Activated CD4-positive, alpha-beta T cell treated with anti-CD3 and anti-CD28 coated beads for 36 hours (primary cell): ENCODE measurements around the gene GPR65. TPM values are rescaled to one million over a fixed set of nuclear protein-coding genes. Genes with fewer than 3 reads are reported as not detected.
A peak's percentile ranks its signal among the peaks of the same experiment; 100 is the strongest.

ENCODE experiments used
- ATAC-seq: fragments of 200-7000 bp; cut with Tn5 transposase; one replicate; pipeline ENCODE4 v1.10.0; 2021; ENCODE audit warnings: mild to moderate bottlenecking, moderate library complexity
- CTCF ChIA-PET: fragments of 350-600 bp; sonication (Branson Sonifier 250); formaldehyde crosslinking; loops from one replicate; lab custom pipeline; 2021; ENCODE audit warnings: antibody characterized with exemption; lab: Charles Lee
- POLR2A ChIA-PET: fragments of 350-600 bp; sonication (Branson Sonifier 250); formaldehyde crosslinking; loops from one replicate; lab custom pipeline; 2021; ENCODE audit warnings: antibody characterized with exemption, inconsistent platforms; lab: Charles Lee
- DNase-seq: peaks from one replicate; pipeline ENCODE4 v3.0.0-alpha.2; 2020
- H3K27ac Mint-ChIP-seq: one replicate; pipeline ENCODE4 v1.8.0; 2021; ENCODE audit warnings: mixed read lengths
- H3K27me3 Mint-ChIP-seq: one replicate; pipeline ENCODE4 v1.8.0; 2021; ENCODE audit warnings: mixed read lengths
- H3K36me3 Mint-ChIP-seq: one replicate; pipeline ENCODE4 v1.8.0; 2021; ENCODE audit warnings: low read depth, mixed read lengths
- H3K4me1 Mint-ChIP-seq: one replicate; pipeline ENCODE4 v1.8.0; 2021; ENCODE audit warnings: mixed read lengths
- H3K4me3 Mint-ChIP-seq: one replicate; pipeline ENCODE4 v1.8.0; 2021; ENCODE audit warnings: mild to moderate bottlenecking, moderate library complexity, mixed read lengths
- H3K9me3 Mint-ChIP-seq: one replicate; pipeline ENCODE4 v1.8.0; 2021; ENCODE audit warnings: low read depth, mixed read lengths
- intact Hi-C, 2 experiments: fragments of 100-400 bp; cut with DNase I in 1 of 2; cut with micrococcal nuclease in 1 of 2; formaldehyde crosslinking; loops; one replicate each; pipeline versions ENCODE4 v1.14.2 to v1.15.1; 2022 to 2024; cut with DNase I, micrococcal nuclease
- total RNA-seq, 2 experiments: library from RNA; stranded (reverse); gene quantifications; one replicate each; pipeline ENCODE4 v1.2.3, GENCODE V29; 2021

The GPR65 gene
- total RNA-seq, 2 experiments from 2014 or later = 13.7 to 14.0 TPM

DNA sequence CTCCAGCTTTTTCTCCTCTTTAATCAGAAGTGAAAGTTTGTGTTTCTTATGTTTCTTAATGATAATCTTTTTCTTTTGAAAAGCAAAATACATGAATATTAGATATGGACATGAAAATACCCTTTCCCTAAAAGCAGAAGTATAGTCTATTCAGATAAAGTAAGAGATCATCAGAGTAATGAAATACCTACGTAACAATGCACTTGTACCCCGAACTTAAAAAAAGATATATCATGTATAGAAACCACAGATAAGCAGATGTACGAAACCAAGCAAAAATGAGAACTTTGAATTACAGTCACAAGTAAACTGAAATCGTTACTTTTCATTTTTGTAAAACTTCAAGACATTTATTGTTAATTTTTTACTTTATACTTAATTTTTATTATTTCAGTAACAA lies 1.5 kb upstream of the GPR65 start:
- peaks cover 3% of the 10 kb centered on the region for H3K9me3 Mint-ChIP-seq
- no peak overlapping the region for H3K4me3 Mint-ChIP-seq

DNA sequence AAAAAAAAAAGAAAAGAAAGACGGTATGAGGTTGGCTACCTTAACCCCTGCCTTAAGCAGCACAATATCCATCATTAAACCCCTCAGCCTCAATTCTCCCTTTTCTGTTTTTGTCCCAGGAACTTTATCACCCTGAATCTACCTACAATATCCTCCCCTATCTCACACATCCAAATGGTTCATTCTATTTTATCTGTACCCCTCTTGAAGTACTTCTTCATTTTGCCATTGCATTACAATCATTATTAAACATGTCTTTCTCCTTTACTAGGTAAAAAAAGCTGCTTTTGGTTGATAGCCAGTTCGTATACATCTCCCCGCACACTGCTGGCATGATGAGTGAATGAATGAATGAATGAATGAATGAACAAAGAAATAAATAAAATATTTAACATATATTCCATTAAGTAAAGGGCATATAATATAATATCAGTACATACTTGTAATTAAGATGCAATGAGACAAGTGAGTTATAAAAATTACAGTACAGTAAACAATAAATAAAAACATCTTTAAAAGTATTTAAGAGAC lies 364 bp upstream of the GPR65 start:
- H3K9me3 Mint-ChIP-seq = peaks cover 3% of the 10 kb centered on the region
- H3K4me3 Mint-ChIP-seq = peak overlapping the region; percentile 82
- no peaks in the 10 kb centered on the region for H3K27me3 Mint-ChIP-seq
- CTCF ChIA-PET = interaction anchor here (1.0 to 1.4 kb wide), 4 partner anchors 9 to 164 kb away, joined by 3 to 9 read pairs (median 4); no protein-coding TSS in a partner anchor
- intact Hi-C loops = loop anchor here (5.0 to 10.0 kb wide), 8 partner anchors 43 to 1953 kb away; partner anchors contain the start of genes ZC3H14 (in 2 of the 2), EML5 (in 1 of the 2) and TDP1 (in 1 of the 2)
- peaks cover 31% of the 10 kb centered on the region for H3K36me3 Mint-ChIP-seq
- H3K27ac Mint-ChIP-seq = peak overlapping the region; percentile 92
- ATAC-seq (no peak), DNase-seq (no peak)
- POLR2A ChIA-PET = interaction anchor here (0.6 to 3.0 kb wide), 3 partner anchors 9 to 13 kb away, joined by 3 to 14 read pairs (median 4); partner anchors contain the start of gene GALC
- H3K4me1 Mint-ChIP-seq = peaks cover 50% of the 10 kb centered on the region

More for the DNA sequence above, 1.5 kb upstream of the GPR65 start:
- Mint-ChIP-seq H3K27me3 (no peaks in the 10 kb centered on the region), H3K4me1 (peaks cover 49% of the 10 kb centered on the region), H3K27ac (no peak overlapping the region), H3K36me3 (peaks cover 22% of the 10 kb centered on the region)
- ChIA-PET CTCF (interaction anchor here (0.7 to 2.3 kb wide), 3 partner anchors 8 to 57 kb away, joined by 3 to 7 read pairs (median 4); partner anchors contain the start of gene GALC), POLR2A (no interaction called here)
- ATAC-seq (no peak), DNase-seq (no peak)
- intact Hi-C loops = loop anchor here (10.0 kb wide), 2 partner anchors 561 to 1611 kb away; partner anchors contain the start of gene ZC3H14 (in 1 of the 2)

DNA sequence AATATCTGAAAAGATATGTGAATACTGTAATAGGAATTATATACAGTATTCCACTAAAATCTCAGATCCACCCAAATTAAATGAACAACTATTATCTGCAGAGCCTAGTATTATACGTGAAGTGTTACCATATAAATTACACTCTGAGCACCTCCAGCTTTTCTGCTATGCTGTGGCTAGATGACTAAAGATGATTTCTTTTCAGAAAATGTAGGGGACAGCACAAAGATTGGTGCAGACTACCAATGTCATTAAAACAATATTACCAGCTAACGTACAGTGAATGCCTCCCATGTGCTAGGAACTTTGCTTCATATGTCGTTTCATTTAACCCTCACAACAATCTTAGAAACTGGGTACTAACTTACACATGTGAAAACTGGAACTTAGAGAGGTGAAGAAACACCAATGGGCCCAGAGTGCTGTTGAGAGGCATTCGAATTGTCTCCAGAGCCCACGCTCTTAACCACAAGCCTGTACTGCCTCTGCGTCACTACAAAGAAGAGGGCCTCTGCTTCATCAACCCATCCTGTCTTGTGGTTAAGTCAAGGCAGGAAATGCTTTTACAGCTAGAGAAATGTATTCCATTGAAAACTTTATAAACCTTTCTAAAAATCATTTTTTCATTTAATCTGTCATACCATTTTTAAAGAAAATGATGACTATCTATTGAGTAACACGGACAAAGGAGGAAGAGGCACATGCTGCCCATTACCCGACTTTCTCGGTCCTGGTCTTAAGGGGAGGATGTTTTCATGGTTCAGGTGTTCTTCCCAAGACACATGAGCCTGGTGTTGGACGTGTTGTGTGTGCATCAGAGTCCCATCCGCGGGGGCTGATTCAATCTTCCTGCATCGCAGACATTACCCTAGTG lies 1.3 kb downstream of the GPR65 start:
- ATAC-seq (peak; percentile 89), DNase-seq (peak; percentile 83)
- Mint-ChIP-seq H3K4me1 (peaks cover 63% of the 10 kb centered on the region), H3K4me3 (peak overlapping the region; percentile 82), H3K27me3 (no peaks in the 10 kb centered on the region), H3K9me3 (peaks cover 3% of the 10 kb centered on the region), H3K27ac (peak overlapping the region; percentile 92), H3K36me3 (peaks cover 45% of the 10 kb centered on the region)
- intact Hi-C loops = loop anchor here (1.0 to 10.0 kb wide), 12 partner anchors 13 to 1951 kb away; partner anchors contain the start of genes GALC (in 2 of the 2), ZC3H14 (in 2 of the 2), EML5 (in 1 of the 2) and TDP1 (in 1 of the 2)
- CTCF ChIA-PET = interaction anchor here (0.6 to 1.9 kb wide), 9 partner anchors 9 to 163 kb away, joined by 3 to 7 read pairs (median 3); no protein-coding TSS in a partner anchor
- POLR2A ChIA-PET = interaction anchor here (1.7 to 3.0 kb wide), 2 partner anchors 11 to 13 kb away, joined by 14 to 21 read pairs; partner anchors contain the start of gene GALC

DNA sequence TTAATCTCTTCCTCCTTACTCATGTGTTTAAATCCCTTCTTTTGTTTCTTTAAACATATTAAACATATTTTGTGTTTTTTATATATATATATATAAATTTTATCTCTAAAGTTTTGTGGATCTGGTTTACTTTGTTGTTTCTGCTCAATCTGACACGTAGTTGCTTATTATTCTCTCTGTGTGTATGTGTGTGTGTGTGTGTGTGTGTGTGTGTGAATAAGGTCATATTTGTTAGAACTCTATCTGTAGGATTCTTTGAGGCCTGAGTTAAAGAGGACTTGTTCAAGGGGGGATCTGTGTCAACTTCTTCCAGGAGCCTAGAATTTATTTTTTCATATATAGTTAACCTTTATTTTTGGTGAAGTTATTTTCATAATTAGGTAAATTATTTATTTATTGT lies 2.7 kb downstream of the GPR65 start:
- ATAC-seq (no peak), DNase-seq (no peak)
- ChIA-PET CTCF (interaction anchor here (0.6 to 1.9 kb wide), 2 partner anchors 12 to 82 kb away, joined by 3 to 7 read pairs; no protein-coding TSS in a partner anchor), POLR2A (interaction anchor here (3.0 kb wide), 1 partner anchor 12 kb away, joined by 14 read pairs; no protein-coding TSS in a partner anchor)
- intact Hi-C loops = loop anchor here (2.0 to 10.0 kb wide), 10 partner anchors 37 to 1950 kb away; partner anchors contain the start of genes ZC3H14 (in 2 of the 2), EML5 (in 1 of the 2) and TDP1 (in 1 of the 2)
- Mint-ChIP-seq H3K9me3 (no peaks in the 10 kb centered on the region), H3K4me1 (peaks cover 68% of the 10 kb centered on the region), H3K36me3 (peaks cover 53% of the 10 kb centered on the region), H3K4me3 (peak overlapping the region; percentile 82), H3K27me3 (no peaks in the 10 kb centered on the region), H3K27ac (peak overlapping the region; percentile 95)

DNA sequence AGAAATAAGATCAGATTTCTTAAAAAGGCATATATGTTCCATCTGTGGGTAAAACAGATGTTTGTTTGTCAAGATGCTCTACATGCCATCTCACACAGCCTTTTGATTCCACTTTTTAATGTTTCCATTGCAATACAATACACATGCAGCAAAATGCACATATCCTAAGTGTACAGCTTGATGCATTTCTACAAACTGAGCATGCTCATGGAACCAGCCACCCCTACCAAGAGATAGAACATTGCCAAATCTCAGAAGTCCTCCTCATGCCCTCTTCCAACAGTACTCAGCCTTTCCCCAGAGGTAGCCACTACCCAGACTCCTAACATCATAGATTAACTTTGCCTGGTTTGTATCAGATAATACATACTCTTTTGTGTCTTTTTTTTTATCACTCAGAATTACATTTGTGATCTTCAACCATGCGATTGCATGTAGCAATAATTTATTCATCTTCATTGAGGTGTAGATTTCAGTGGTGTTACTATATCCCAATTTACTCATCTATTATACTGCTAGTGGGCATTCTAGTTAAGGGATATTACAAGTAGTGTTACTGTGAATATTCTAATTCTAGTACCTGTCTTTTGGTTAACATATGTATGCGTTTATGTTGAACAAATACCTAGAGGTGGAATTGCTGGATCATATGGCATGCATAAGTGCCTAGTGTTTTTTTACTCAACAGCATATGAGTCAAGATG lies 3.3 kb downstream of the GPR65 start:
- CTCF ChIA-PET = interaction anchor here (0.6 to 1.2 kb wide), 2 partner anchors 21 to 22 kb away, joined by 3 read pairs; no protein-coding TSS in a partner anchor
- POLR2A ChIA-PET = no interaction called here
- intact Hi-C loops = loop anchor here (5.0 to 10.0 kb wide), 8 partner anchors 39 to 1949 kb away; partner anchors contain the start of genes ZC3H14 (in 2 of the 2), EML5 (in 1 of the 2) and TDP1 (in 1 of the 2)

DNA sequence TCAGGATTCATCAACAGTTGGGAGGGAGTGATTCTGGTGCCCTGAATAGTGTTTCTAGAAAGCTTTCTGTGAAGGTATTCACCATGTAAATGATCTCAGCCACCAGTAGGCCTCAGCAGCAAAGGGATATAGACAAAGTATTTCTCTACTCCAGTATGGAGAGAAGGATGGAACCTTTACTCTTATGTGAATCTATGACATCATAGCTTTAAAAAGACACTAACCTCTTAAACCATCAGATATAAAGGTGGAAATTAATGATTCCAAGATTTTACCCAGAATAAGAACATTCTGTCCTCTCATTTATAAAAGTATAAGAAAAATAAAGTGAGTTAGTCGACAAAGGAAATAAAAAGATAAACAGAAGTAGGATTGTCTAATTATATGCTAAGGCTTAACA lies 4.6 kb downstream of the GPR65 start:
- no peak overlapping the region for H3K4me3 Mint-ChIP-seq
- H3K4me1 Mint-ChIP-seq = peaks cover 65% of the 10 kb centered on the region
- DNase-seq (no peak), ATAC-seq (no peak)
- no peaks in the 10 kb centered on the region for H3K9me3 Mint-ChIP-seq
- ChIA-PET CTCF (interaction anchor here (0.6 to 1.8 kb wide), 4 partner anchors 9 to 64 kb away, joined by 3 to 5 read pairs (median 4); no protein-coding TSS in a partner anchor), POLR2A (no interaction called here)
- peak overlapping the region; percentile 92 for H3K27ac Mint-ChIP-seq
- no peaks in the 10 kb centered on the region for H3K27me3 Mint-ChIP-seq
- peaks cover 57% of the 10 kb centered on the region for H3K36me3 Mint-ChIP-seq
- intact Hi-C loops = loop anchor here (5.0 to 10.0 kb wide), 8 partner anchors 38 to 1948 kb away; partner anchors contain the start of genes ZC3H14 (in 2 of the 2), EML5 (in 1 of the 2) and TDP1 (in 1 of the 2)

More for the DNA sequence above, 3.3 kb downstream of the GPR65 start:
- Mint-ChIP-seq H3K27ac (peak overlapping the region; percentile 92), H3K4me1 (peaks cover 67% of the 10 kb centered on the region), H3K36me3 (peaks cover 51% of the 10 kb centered on the region), H3K27me3 (no peaks in the 10 kb centered on the region), H3K4me3 (peak overlapping the region; percentile 82), H3K9me3 (no peaks in the 10 kb centered on the region)
- DNase-seq (no peak), ATAC-seq (no peak)

DNA sequence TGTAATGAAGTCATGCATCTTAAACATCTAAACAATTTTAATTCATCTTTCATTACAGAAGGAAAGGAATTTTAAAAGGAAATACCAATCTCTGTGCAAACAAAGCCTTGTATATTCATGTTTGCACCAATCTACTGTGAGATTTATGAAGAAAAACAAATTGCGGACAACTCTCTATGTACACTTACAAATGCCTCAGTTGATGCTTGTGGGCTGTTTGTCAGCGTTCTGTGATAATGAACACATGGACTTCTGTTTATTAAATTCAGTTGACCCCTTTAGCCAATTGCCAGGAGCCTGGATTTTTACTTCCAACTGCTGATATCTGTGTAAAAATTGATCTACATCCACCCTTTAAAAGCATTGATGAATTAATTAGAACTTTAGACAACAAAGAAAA lies 5.4 kb downstream of the GPR65 start:
- no peak for DNase-seq
- no peak for ATAC-seq
- Mint-ChIP-seq H3K36me3 (peaks cover 57% of the 10 kb centered on the region), H3K4me1 (peaks cover 63% of the 10 kb centered on the region), H3K27ac (peak overlapping the region; percentile 48), H3K27me3 (no peaks in the 10 kb centered on the region), H3K9me3 (no peaks in the 10 kb centered on the region), H3K4me3 (no peak overlapping the region)
- POLR2A ChIA-PET = no interaction called here
- CTCF ChIA-PET = interaction anchor here (1.8 kb wide), 1 partner anchor 10 kb away, joined by 4 read pairs; no protein-coding TSS in a partner anchor
- intact Hi-C loops = no loop called here

DNA sequence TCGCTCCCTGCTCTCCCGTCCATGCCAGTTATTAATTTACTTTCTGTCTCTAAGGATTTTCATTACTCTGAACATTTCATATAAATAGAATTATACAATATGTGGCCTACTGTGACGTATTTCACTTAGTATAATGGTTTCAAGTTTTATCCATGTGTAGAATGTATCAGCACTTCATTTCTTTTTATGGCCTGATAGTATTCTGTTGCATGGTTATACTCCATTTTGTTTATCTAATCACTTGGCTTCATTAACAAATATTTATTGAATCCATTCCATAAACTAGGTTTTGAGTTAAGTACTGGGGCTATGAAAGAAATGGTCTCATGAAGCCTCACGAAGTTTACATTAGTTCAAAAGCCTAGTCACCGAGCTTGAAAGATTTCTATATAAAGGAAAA lies 7.6 kb downstream of the GPR65 start:
- no peak for ATAC-seq
- Mint-ChIP-seq H3K27me3 (no peaks in the 10 kb centered on the region), H3K9me3 (no peaks in the 10 kb centered on the region), H3K4me3 (no peak overlapping the region), H3K36me3 (peaks cover 58% of the 10 kb centered on the region), H3K4me1 (peaks cover 65% of the 10 kb centered on the region), H3K27ac (no peak overlapping the region)
- no peak for DNase-seq
- POLR2A ChIA-PET = no interaction called here
- intact Hi-C loops = loop anchor here in 1 of 2 experiments (2.0 kb wide), 1 partner anchor 156 kb away; no protein-coding TSS in a partner anchor
- CTCF ChIA-PET = interaction anchor here (1.0 kb wide), 1 partner anchor 14 kb away, joined by 3 read pairs; no protein-coding TSS in a partner anchor

DNA sequence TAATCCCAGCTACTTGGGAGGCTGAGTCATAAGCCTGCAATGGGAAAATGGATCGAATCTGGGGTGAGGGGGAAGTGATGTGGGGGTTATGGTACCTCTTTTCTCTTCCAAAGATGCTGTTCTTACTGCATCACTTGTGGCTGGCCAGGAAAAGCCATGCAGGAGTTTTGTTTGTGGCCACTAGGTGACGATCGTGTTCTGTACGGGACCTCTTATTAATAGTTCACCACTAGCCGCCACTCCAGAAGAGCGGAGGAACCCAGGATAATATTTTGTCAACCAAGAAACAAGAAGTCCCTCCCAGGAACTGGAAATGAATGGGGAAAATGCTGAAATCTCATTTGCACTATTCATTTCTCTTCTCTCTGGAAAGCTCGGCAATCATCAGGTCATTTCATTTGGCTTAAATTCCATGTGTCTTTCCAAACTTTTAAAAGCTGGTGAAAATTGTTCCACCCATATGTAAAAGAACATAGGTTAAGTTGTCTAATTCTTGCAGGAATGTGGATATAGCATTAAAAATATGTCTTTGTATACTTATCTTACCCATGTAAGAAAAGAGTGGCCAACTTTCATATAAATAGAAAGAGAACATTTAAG lies 8.9 kb downstream of the GPR65 start:
- no peak overlapping the region for H3K4me3 Mint-ChIP-seq
- ATAC-seq (peak; percentile 58), DNase-seq (peak; percentile 50)
- H3K9me3 Mint-ChIP-seq = no peaks in the 10 kb centered on the region
- H3K27ac Mint-ChIP-seq = no peak overlapping the region
- intact Hi-C loops = loop anchor here in 1 of 2 experiments (2.0 kb wide), 1 partner anchor 155 kb away; no protein-coding TSS in a partner anchor
- no peaks in the 10 kb centered on the region for H3K27me3 Mint-ChIP-seq
- peaks cover 53% of the 10 kb centered on the region for H3K36me3 Mint-ChIP-seq
- ChIA-PET CTCF (interaction anchor here (0.6 to 3.2 kb wide), 17 partner anchors 12 to 1416 kb away, joined by 3 to 26 read pairs (median 4); partner anchors contain the start of gene GALC), POLR2A (no interaction called here)
- H3K4me1 Mint-ChIP-seq = peaks cover 63% of the 10 kb centered on the region
